ENCODE data around the gene RELN.

Gene RELN

DNA sequence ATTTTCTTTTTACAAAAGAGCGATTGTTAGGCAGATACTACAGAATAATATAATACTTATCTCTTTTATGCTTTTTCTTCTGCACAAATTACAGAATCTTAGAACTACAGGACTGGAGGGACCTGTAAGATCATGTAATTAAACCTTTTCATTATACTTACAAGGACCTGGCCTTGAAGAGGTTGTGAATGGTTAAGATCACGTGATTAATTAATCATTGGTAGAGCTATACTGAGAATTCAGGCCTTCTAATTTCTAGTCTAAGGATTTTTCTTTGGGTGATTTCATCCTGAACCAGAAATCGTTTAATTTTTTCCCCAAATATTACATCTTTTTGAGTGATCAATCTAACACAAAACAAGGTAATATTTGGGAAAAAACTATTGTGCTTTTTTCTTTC, 379.7 kb downstream of the RELN start:
- TF ChIP-seq SIN3A (IDR thresholded peaks at IDR 0.05; ENCODE audit: borderline replicate concordance, insufficient read depth, low read length) (no peak), POLR2AphosphoS5 (IDR thresholded peaks at IDR 0.05; ENCODE audit: low read depth, low read length) (no peak), TAF1 (IDR thresholded peaks at IDR 0.05; ENCODE audit: borderline replicate concordance, insufficient read depth, low read length) (no peak), FOXP2 (optimal IDR thresholded peaks at IDR 0.05; ENCODE audit: borderline replicate concordance, extremely low read depth, extremely low read length, insufficient read depth) (no peak)
- TF ChIP-seq, protein P1, sequence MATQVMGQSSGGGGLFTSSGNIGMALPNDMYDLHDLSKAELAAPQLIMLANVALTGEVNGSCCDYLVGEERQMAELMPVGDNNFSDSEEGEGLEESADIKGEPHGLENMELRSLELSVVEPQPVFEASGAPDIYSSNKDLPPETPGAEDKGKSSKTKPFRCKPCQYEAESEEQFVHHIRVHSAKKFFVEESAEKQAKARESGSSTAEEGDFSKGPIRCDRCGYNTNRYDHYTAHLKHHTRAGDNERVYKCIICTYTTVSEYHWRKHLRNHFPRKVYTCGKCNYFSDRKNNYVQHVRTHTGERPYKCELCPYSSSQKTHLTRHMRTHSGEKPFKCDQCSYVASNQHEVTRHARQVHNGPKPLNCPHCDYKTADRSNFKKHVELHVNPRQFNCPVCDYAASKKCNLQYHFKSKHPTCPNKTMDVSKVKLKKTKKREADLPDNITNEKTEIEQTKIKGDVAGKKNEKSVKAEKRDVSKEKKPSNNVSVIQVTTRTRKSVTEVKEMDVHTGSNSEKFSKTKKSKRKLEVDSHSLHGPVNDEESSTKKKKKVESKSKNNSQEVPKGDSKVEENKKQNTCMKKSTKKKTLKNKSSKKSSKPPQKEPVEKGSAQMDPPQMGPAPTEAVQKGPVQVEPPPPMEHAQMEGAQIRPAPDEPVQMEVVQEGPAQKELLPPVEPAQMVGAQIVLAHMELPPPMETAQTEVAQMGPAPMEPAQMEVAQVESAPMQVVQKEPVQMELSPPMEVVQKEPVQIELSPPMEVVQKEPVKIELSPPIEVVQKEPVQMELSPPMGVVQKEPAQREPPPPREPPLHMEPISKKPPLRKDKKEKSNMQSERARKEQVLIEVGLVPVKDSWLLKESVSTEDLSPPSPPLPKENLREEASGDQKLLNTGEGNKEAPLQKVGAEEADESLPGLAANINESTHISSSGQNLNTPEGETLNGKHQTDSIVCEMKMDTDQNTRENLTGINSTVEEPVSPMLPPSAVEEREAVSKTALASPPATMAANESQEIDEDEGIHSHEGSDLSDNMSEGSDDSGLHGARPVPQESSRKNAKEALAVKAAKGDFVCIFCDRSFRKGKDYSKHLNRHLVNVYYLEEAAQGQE (IDR thresholded peaks at IDR 0.05; ENCODE audit: insufficient read depth in 1 of 2, low read depth in 2 of 2, low read length in 2 of 2) = no peak

DNA sequence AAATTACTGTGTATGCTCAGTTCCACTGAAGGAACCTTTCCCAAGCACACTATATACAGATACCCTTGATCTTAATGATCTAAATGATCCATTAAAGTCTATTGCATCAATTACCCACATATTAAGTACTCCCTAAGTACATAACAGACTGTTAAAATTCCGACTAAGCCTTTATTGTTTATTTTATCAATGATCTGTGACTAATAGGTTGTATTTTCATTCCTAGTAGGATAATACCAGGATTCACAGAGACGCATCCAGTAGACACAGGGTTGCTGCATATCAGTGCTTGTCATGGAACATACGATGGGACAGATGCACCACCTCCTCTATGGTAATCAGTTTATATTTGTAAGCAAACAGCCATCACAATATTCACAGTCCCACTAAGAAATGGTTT, 383.8 kb downstream of the RELN start:
- TF ChIP-seq POLR2AphosphoS5 (IDR thresholded peaks at IDR 0.05; ENCODE audit: low read depth, low read length) (no peak), SIN3A (IDR thresholded peaks at IDR 0.05; ENCODE audit: borderline replicate concordance, insufficient read depth, low read length) (no peak), FOXP2 (optimal IDR thresholded peaks at IDR 0.05; ENCODE audit: borderline replicate concordance, extremely low read depth, extremely low read length, insufficient read depth) (no peak), TAF1 (IDR thresholded peaks at IDR 0.05; ENCODE audit: borderline replicate concordance, insufficient read depth, low read length) (no peak)
- TF ChIP-seq, protein P1 (IDR thresholded peaks at IDR 0.05; ENCODE audit: insufficient read depth in 1 of 2, low read depth in 2 of 2, low read length in 2 of 2) = no peak

DNA sequence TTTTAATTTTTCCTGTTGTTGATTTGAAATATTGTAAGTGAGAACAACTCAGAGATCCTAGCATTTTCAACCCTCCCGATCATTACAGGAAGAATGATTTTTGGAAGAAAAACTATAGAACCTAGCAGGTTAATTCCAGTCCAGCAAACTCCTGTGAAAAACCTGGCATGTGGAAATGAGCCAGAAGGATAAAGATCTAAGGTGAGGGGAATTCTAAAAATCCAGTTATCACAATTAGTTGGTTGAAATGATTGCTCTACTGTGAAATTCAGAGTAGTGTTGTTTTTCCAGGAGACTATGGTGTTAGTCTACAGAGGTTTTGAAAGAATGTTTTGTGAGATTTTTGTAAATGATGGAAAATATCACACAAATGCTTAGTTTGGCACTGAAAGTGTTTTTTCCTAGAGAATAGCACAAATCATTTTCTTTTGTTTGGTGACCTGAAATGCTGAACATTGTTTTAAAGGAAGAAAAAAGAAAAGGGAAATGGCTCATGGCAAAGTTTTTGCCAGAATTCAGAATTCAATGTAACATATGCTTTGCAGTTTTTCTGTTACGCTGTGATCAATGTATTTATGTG, 391.0 kb downstream of the RELN start:
- TF ChIP-seq SIN3A (IDR thresholded peaks at IDR 0.05; ENCODE audit: borderline replicate concordance, insufficient read depth, low read length) (no peak), FOXP2 (optimal IDR thresholded peaks at IDR 0.05; ENCODE audit: borderline replicate concordance, extremely low read depth, extremely low read length, insufficient read depth) (no peak), POLR2AphosphoS5 (IDR thresholded peaks at IDR 0.05; ENCODE audit: low read depth, low read length) (no peak), TAF1 (IDR thresholded peaks at IDR 0.05; ENCODE audit: borderline replicate concordance, insufficient read depth, low read length) (no peak)
- TF ChIP-seq, protein P1 (IDR thresholded peaks at IDR 0.05; ENCODE audit: insufficient read depth in 1 of 2, low read depth in 2 of 2, low read length in 2 of 2) = no peak

DNA sequence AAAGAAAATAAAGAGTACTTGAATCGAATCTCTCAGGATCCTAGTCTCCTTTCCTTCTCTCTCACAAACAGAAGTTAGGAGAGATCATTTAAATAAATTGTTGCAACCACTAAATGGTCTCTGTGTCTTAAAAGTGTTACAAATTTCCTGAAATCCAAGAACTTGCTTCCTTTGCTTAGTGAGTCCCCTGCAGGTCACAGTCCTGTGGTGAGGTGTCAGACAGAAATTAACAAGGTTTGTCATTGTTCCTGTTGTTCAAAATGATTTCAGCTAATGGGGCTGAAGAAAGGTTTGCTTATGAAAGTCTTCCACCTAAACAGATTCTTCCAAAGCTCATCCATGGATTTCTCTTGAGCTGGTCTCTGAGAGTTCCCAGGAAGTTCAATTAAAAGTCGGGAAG, 391.9 kb downstream of the RELN start:
- TF ChIP-seq POLR2AphosphoS5 (IDR thresholded peaks at IDR 0.05; ENCODE audit: low read depth, low read length) = no peak
- TF ChIP-seq SIN3A (IDR thresholded peaks at IDR 0.05; ENCODE audit: borderline replicate concordance, insufficient read depth, low read length) = no peak
- TF ChIP-seq, protein P1 (IDR thresholded peaks at IDR 0.05; ENCODE audit: insufficient read depth in 1 of 2, low read depth in 2 of 2, low read length in 2 of 2) = no peak
- TF ChIP-seq TAF1 (IDR thresholded peaks at IDR 0.05; ENCODE audit: borderline replicate concordance, insufficient read depth, low read length) = no peak
- no peak for TF ChIP-seq FOXP2 (optimal IDR thresholded peaks at IDR 0.05; ENCODE audit: borderline replicate concordance, extremely low read depth, extremely low read length, insufficient read depth)

Measured in PFSK-1 (cell line).